ENCODE measurements around the gene PRMT7.

- TF ChIP-seq YY1 (IDR thresholded peaks at IDR 0.05; ENCODE audit: low read depth, low read length) (no peak), CTCF (IDR thresholded peaks at IDR 0.05; ENCODE audit: control extremely low read depth in 1 of 3, insufficient read depth in 1 of 3, low read depth in 1 of 3, low read length in 3 of 3) (peak; percentile 68 to 76 (median 71))
Measured at GRCh38 chr16:68355447-68356248, 44.8 kb downstream of the PRMT7 start.
